HL-60 (cell line): ENCODE data around the gene RAP1B.

Source experiments
- DNase-seq, 2 experiments: peaks; one replicate each; pipeline ENCODE4 v3.0.0-alpha.2; 2010 to 2020; ENCODE audit warnings: low read depth in 1 of 2, low spot score in 1 of 2
- H3K27ac ChIP-seq: fragments of 250-450 bp; sonication (Bioruptor Pico); replicated peaks from 2 replicates; pipeline ENCODE4 v1.5.1; 2020; ENCODE audit warnings: mild to moderate bottlenecking, moderate library complexity
- H3K27me3 ChIP-seq: fragments of 250-450 bp; sonication (Bioruptor Pico); 2 replicates; pipeline ENCODE4 v1.5.1; 2021; ENCODE audit warnings: mild to moderate bottlenecking, moderate library complexity; ENCODE audit not compliant: insufficient read depth, poor library complexity, severe bottlenecking
- H3K4me3 ChIP-seq: replicated peaks from 2 replicates; pipeline ENCODE4 v1.5.1; 2011; ENCODE audit warnings: mild to moderate bottlenecking, control low read depth, low read length; ENCODE audit not compliant: insufficient read depth
- CTCF ChIP-seq: IDR thresholded peaks from one replicate; pipeline ENCODE4 v1.5.1; 2011; ENCODE audit warnings: low read length, control low read depth, inconsistent platforms; ENCODE audit not compliant: insufficient read depth
- GABPA ChIP-seq: IDR thresholded peaks from 2 replicates; pipeline ENCODE4 v1.6.1; 2012; ENCODE audit warnings: low read depth
- POLR2AphosphoS5 ChIP-seq: IDR thresholded peaks from 2 replicates; pipeline ENCODE4 v1.6.1; 2012; ENCODE audit warnings: low read depth
- REST ChIP-seq: IDR thresholded peaks from 2 replicates; pipeline ENCODE4 v1.6.1; 2012; ENCODE audit warnings: low read depth; ENCODE audit not compliant: insufficient replicate concordance
- SPI1 ChIP-seq: IDR thresholded peaks from 2 replicates; pipeline ENCODE4 v1.6.1; 2012; ENCODE audit warnings: low read depth, mild to moderate bottlenecking, borderline replicate concordance

Gene RAP1B

GRCh38 chr12:68611094-68611805 is 551 bp downstream of the RAP1B start:
- Histone ChIP-seq H3K27me3 (no peaks in the 10 kb centered on the region), H3K27ac (peak overlapping the region; percentile 95), H3K4me3 (peak overlapping the region; percentile 70)
- peak in 1 of 2 experiments; percentile 75 for DNase-seq
- TF ChIP-seq SPI1 (peak; percentile 21; the same call in 1 of the 2 replicates), CTCF (no peak), POLR2AphosphoS5 (peak; percentile 70)

DNA sequence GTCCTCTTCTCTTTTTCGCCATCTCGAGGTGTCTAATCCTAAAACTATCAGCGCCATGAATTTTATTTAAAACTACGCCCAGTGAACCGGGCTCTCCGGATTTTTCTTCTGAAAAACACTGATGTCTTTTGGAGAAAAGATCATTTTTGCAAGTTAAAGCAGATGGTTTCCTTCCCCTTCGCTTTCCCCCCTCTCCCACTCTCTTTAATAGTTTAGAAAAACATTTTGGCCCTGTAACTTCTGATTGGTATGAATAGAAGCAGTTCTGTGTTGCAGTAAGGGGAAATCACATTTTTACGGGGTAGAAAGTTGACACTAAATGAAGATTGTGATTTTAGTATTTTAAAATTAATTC is 1.1 kb downstream of the RAP1B start:
- TF ChIP-seq POLR2AphosphoS5 (no peak), SPI1 (no peak), REST (no peak)
- peak overlapping the region; percentile 95 for H3K27ac ChIP-seq
- H3K27me3 ChIP-seq, result no peaks in the 10 kb centered on the region
- H3K4me3 ChIP-seq, result peak overlapping the region; percentile 70
- no peak for DNase-seq

- DNase-seq, result no peak
- Histone ChIP-seq H3K27me3 (no peaks in the 10 kb centered on the region), H3K27ac (peak overlapping the region; percentile 95), H3K4me3 (peak overlapping the region; percentile 70)
- TF ChIP-seq GABPA (no peak), SPI1 (no peak), REST (no peak), CTCF (no peak), POLR2AphosphoS5 (no peak)
Measured at GRCh38 chr12:68612202-68612601, 1.5 kb downstream of the RAP1B start.

DNA sequence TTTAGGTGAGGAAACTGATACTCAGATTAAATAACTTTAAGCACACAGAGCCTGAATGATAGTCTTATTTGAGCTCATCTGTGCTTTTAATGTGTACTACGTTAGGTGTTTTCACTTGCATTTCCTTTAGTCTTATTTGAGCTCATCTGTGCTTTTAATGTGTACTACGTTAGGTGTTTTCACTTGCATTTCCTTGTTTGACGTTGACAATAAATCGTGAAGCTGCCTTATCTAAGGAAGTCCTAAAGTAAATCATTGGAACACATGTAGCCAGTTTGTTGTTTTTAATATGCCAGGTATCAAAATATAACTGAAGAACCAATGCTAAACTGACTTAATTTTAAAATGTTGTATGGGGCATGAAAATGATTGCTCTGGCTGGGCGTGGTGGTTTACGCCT is 2.0 kb downstream of the RAP1B start:
- no peak for DNase-seq
- H3K27me3 ChIP-seq, result no peaks in the 10 kb centered on the region
- H3K27ac ChIP-seq, result peak overlapping the region; percentile 95
- TF ChIP-seq SPI1 (no peak), GABPA (no peak), POLR2AphosphoS5 (no peak), REST (no peak)
- H3K4me3 ChIP-seq, result peak overlapping the region; percentile 70
